Neural cell (in vitro differentiated cells): ENCODE results near the gene CWC27.

Experiments used
- EP300 ChIP-seq: fragments of 450-650 bp; conservative IDR thresholded peaks from 2 replicates; pipeline ENCODE4 v1.6.1; 2014; ENCODE audit warnings: antibody characterized with exemption, mild to moderate bottlenecking, moderate library complexity; ENCODE audit not compliant: poor library complexity, severe bottlenecking
- EZH2 ChIP-seq: fragments of 200-600, 300-800 bp; shearing (Covaris generic), sonication (generic); IDR thresholded peaks from 2 replicates; pipeline ENCODE4 v1.6.1; 2014; ENCODE audit warnings: antibody characterized with exemption, low read length, borderline replicate concordance, mild to moderate bottlenecking; ENCODE audit not compliant: insufficient read depth, poor library complexity, severe bottlenecking
- MXI1 ChIP-seq: fragments of 450-650 bp; conservative IDR thresholded peaks from 2 replicates; pipeline ENCODE4 v1.6.1; 2014; ENCODE audit warnings: antibody characterized with exemption, mild to moderate bottlenecking; ENCODE audit not compliant: poor library complexity, severe bottlenecking
- POLR2AphosphoS5 ChIP-seq: IDR thresholded peaks from 2 replicates; pipeline ENCODE4 v1.6.1; 2012
- RAD21 ChIP-seq: fragments of 450-650 bp; conservative IDR thresholded peaks from 2 replicates; pipeline ENCODE4 v1.6.1; 2014; ENCODE audit warnings: antibody characterized with exemption, mild to moderate bottlenecking, moderate library complexity
- SMC3 ChIP-seq: fragments of 450-650 bp; conservative IDR thresholded peaks from 2 replicates; pipeline ENCODE4 v1.6.1; 2014; ENCODE audit warnings: antibody characterized with exemption, mild to moderate bottlenecking, moderate library complexity; ENCODE audit not compliant: poor library complexity
- TAF1 ChIP-seq: IDR thresholded peaks from 2 replicates; pipeline ENCODE4 v1.6.1; 2012; ENCODE audit warnings: low read depth
- TF ChIP-seq, protein P1 (sequence below): fragments of 450-650 bp; IDR thresholded peaks from 2 replicates; pipeline ENCODE4 v1.5.1; 2014; ENCODE audit warnings: antibody characterized with exemption, mild to moderate bottlenecking, moderate library complexity; ENCODE audit not compliant: poor library complexity, severe bottlenecking
- TF ChIP-seq, protein P2 (sequence below): IDR thresholded peaks from 2 replicates; pipeline ENCODE4 v1.6.1; 2012; ENCODE audit warnings: borderline replicate concordance

DNA sequence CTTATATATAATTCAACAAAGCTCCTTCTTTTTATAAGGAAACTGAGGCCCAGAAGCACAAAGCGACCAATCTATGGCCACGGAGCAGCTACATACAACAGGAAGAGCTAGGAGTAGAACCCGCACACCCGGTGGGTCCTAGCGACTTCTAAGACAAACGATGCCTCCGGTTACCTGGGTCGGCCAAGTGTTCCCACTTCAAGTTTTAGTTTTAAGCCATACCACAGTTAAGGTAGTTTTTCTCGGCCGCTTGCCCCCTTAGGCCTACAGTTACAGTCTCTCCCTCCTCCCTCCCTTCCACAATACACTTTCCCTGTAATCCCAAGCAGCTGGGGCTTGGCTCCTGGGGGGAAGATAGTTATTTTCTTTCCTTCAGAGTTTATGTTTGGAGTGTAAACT, 772 bp upstream of the CWC27 start:
- TF ChIP-seq, protein P1, sequence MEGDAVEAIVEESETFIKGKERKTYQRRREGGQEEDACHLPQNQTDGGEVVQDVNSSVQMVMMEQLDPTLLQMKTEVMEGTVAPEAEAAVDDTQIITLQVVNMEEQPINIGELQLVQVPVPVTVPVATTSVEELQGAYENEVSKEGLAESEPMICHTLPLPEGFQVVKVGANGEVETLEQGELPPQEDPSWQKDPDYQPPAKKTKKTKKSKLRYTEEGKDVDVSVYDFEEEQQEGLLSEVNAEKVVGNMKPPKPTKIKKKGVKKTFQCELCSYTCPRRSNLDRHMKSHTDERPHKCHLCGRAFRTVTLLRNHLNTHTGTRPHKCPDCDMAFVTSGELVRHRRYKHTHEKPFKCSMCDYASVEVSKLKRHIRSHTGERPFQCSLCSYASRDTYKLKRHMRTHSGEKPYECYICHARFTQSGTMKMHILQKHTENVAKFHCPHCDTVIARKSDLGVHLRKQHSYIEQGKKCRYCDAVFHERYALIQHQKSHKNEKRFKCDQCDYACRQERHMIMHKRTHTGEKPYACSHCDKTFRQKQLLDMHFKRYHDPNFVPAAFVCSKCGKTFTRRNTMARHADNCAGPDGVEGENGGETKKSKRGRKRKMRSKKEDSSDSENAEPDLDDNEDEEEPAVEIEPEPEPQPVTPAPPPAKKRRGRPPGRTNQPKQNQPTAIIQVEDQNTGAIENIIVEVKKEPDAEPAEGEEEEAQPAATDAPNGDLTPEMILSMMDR: no peak
- no peak for TF ChIP-seq EZH2
- TF ChIP-seq TAF1: no peak
- TF ChIP-seq MXI1: no peak
- no peak for TF ChIP-seq RAD21
- TF ChIP-seq SMC3: no peak
- TF ChIP-seq POLR2AphosphoS5: no peak
- TF ChIP-seq EP300: no peak
- TF ChIP-seq, protein P2, sequence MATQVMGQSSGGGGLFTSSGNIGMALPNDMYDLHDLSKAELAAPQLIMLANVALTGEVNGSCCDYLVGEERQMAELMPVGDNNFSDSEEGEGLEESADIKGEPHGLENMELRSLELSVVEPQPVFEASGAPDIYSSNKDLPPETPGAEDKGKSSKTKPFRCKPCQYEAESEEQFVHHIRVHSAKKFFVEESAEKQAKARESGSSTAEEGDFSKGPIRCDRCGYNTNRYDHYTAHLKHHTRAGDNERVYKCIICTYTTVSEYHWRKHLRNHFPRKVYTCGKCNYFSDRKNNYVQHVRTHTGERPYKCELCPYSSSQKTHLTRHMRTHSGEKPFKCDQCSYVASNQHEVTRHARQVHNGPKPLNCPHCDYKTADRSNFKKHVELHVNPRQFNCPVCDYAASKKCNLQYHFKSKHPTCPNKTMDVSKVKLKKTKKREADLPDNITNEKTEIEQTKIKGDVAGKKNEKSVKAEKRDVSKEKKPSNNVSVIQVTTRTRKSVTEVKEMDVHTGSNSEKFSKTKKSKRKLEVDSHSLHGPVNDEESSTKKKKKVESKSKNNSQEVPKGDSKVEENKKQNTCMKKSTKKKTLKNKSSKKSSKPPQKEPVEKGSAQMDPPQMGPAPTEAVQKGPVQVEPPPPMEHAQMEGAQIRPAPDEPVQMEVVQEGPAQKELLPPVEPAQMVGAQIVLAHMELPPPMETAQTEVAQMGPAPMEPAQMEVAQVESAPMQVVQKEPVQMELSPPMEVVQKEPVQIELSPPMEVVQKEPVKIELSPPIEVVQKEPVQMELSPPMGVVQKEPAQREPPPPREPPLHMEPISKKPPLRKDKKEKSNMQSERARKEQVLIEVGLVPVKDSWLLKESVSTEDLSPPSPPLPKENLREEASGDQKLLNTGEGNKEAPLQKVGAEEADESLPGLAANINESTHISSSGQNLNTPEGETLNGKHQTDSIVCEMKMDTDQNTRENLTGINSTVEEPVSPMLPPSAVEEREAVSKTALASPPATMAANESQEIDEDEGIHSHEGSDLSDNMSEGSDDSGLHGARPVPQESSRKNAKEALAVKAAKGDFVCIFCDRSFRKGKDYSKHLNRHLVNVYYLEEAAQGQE: no peak
